SK-N-SH treated with all-trans-retinoic acid at 6 μM for 48 hours (cell line): ENCODE measurements around the gene DYNC2I2.

Experiments used
- ATAC-seq: fragments of 200-7000 bp; cut with Tn5 transposase; 3 replicates; pipeline ENCODE4 v1.9.1; 2020; ENCODE audit warnings: mild to moderate bottlenecking, moderate library complexity
- ARNTL ChIP-seq: fragments of 450-650 bp; formaldehyde crosslinking; IDR thresholded peaks from 2 replicates; pipeline ENCODE4 v1.5.0; 2020; ENCODE audit warnings: low read depth, mild to moderate bottlenecking, moderate library complexity, borderline replicate concordance
- BACH2 ChIP-seq: fragments of 250-450 bp; sonication (Bioruptor Pico); IDR thresholded peaks from 2 replicates; pipeline ENCODE4 v1.9.0; 2021; ENCODE audit warnings: mild to moderate bottlenecking, borderline replicate concordance
- CSDC2 ChIP-seq: fragments of 250-450 bp; sonication (Bioruptor Pico); IDR thresholded peaks from 2 replicates; pipeline ENCODE4 v1.5.0; 2020; ENCODE audit warnings: mild to moderate bottlenecking, moderate library complexity
- CSRNP3 ChIP-seq: fragments of 250-450 bp; sonication (Bioruptor Pico); IDR thresholded peaks from 2 replicates; pipeline ENCODE4 v1.5.1; 2021; ENCODE audit warnings: mild to moderate bottlenecking, moderate library complexity
- ESRRG ChIP-seq: fragments of 250-450 bp; sonication (Bioruptor Pico); IDR thresholded peaks from 2 replicates; pipeline ENCODE4 v1.6.1; 2021; ENCODE audit warnings: mild to moderate bottlenecking
- GLIS3 ChIP-seq: fragments of 250-450 bp; sonication (Bioruptor Pico); IDR thresholded peaks from 2 replicates; pipeline ENCODE4 v1.5.0; 2020; ENCODE audit warnings: mild to moderate bottlenecking, moderate library complexity
- ISL1 ChIP-seq: fragments of 250-450 bp; sonication (Bioruptor Pico); IDR thresholded peaks from 2 replicates; pipeline ENCODE4 v2.1.2; 2022; ENCODE audit warnings: mild to moderate bottlenecking, moderate library complexity
- OSR1 ChIP-seq: fragments of 250-450 bp; sonication (Bioruptor Pico); IDR thresholded peaks from 2 replicates; pipeline ENCODE4 v1.8.0; 2022; ENCODE audit warnings: moderate library complexity, mild to moderate bottlenecking, inconsistent platforms
- PPARA ChIP-seq: fragments of 250-450 bp; sonication (Bioruptor Pico); IDR thresholded peaks from 2 replicates; pipeline ENCODE4 v1.5.0; 2020; ENCODE audit warnings: mild to moderate bottlenecking, borderline replicate concordance
- RARB ChIP-seq: fragments of 250-450 bp; sonication (Bioruptor Pico); IDR thresholded peaks from 2 replicates; pipeline ENCODE4 v1.8.0; 2021; ENCODE audit warnings: mild to moderate bottlenecking, moderate library complexity
- SNAI2 ChIP-seq: fragments of 250-450 bp; sonication (Bioruptor Pico); IDR thresholded peaks from 2 replicates; pipeline ENCODE4 v1.5.0; 2020; ENCODE audit warnings: mild to moderate bottlenecking, moderate library complexity
- TCF4 ChIP-seq: fragments of 250-450 bp; sonication (Bioruptor Pico); IDR thresholded peaks from 2 replicates; pipeline ENCODE4 v1.8.0; 2021; ENCODE audit warnings: mild to moderate bottlenecking, moderate library complexity, borderline replicate concordance
- ZC3H10 ChIP-seq: fragments of 250-450 bp; sonication (Bioruptor Pico); IDR thresholded peaks from 2 replicates; pipeline ENCODE4 v1.5.1; 2021; ENCODE audit warnings: mild to moderate bottlenecking, moderate library complexity
- ZFP3 ChIP-seq: fragments of 250-450 bp; sonication (Bioruptor Pico); IDR thresholded peaks from 2 replicates; pipeline ENCODE4 v1.5.0; 2020; ENCODE audit warnings: mild to moderate bottlenecking, moderate library complexity
- ZFP30 ChIP-seq: fragments of 450-650 bp; formaldehyde crosslinking; IDR thresholded peaks from 2 replicates; pipeline ENCODE4 v1.5.0; 2022; ENCODE audit warnings: mild to moderate bottlenecking, moderate library complexity
- ZNF565 ChIP-seq: fragments of 450-650 bp; formaldehyde crosslinking; conservative IDR thresholded peaks from 2 replicates; pipeline ENCODE4 v1.5.0; 2020; ENCODE audit warnings: low read depth, mild to moderate bottlenecking, moderate library complexity
- ZNF70 ChIP-seq: fragments of 450-650 bp; formaldehyde crosslinking; IDR thresholded peaks from 2 replicates; pipeline ENCODE4 v1.5.0; 2020; ENCODE audit warnings: mild to moderate bottlenecking, moderate library complexity
- ZNF8 ChIP-seq: fragments of 450-650 bp; formaldehyde crosslinking; IDR thresholded peaks from 2 replicates; pipeline ENCODE4 v1.5.0; 2020; ENCODE audit warnings: mild to moderate bottlenecking, moderate library complexity
- TF ChIP-seq, protein P1 (sequence below): fragments of 250-450 bp; sonication (Bioruptor Pico); IDR thresholded peaks from 2 replicates; pipeline ENCODE4 v1.5.1; 2020; ENCODE audit warnings: low read depth, mild to moderate bottlenecking, moderate library complexity
- TF ChIP-seq, protein P2 (sequence below): fragments of 250-450 bp; sonication (Bioruptor Pico); IDR thresholded peaks from 2 replicates; pipeline ENCODE4 v1.8.0; 2020; ENCODE audit warnings: mild to moderate bottlenecking, moderate library complexity, borderline replicate concordance

DYNC2I2 gene

DNA sequence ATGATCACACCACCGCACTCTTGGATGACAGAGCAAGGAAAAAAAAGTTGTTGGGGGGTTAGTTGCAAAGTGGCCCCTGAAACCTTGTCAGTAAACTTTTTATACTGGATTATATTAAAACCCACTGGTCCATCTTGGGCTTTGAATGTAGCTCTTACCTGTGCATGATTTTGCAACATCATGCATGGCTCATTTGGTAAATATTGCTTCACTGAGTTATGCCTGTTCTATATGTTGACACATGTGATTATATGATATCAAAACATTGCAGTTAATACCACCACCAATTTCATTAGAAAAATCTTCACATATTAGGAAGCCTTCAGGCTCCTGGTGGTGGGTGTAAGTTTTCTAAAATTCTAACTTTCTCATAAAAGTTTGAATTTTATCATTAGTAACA is 41.9 kb downstream of the DYNC2I2 start:
- no peak for TF ChIP-seq BACH2
- TF ChIP-seq, protein P1, sequence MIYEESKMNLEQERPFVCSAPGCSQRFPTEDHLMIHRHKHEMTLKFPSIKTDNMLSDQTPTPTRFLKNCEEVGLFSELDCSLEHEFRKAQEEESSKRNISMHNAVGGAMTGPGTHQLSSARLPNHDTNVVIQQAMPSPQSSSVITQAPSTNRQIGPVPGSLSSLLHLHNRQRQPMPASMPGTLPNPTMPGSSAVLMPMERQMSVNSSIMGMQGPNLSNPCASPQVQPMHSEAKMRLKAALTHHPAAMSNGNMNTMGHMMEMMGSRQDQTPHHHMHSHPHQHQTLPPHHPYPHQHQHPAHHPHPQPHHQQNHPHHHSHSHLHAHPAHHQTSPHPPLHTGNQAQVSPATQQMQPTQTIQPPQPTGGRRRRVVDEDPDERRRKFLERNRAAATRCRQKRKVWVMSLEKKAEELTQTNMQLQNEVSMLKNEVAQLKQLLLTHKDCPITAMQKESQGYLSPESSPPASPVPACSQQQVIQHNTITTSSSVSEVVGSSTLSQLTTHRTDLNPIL (CRISPR knock-in tag) = no peak
- TF ChIP-seq, all 23 proteins: peak for 0
- no peak for ATAC-seq

- no peak for ATAC-seq
- TF ChIP-seq ESRRG (no peak), ZFP3 (no peak), BACH2 (no peak), ZC3H10 (CRISPR knock-in tag) (no peak), PPARA (CRISPR knock-in tag) (no peak), CSDC2 (CRISPR knock-in tag) (no peak), ZNF8 (CRISPR knock-in tag) (no peak), OSR1 (no peak), ZNF70 (CRISPR knock-in tag) (no peak)
- TF ChIP-seq, protein P1 (CRISPR knock-in tag) = no peak
- TF ChIP-seq, all 23 proteins: peak for 0
Measured at GRCh38 chr9:128611600-128612394, 44.9 kb downstream of the DYNC2I2 start.

GRCh38 chr9:128610897-128611296 is 45.8 kb downstream of the DYNC2I2 start:
- no peak for ATAC-seq
- TF ChIP-seq CSRNP3 (CRISPR knock-in tag) (no peak), CSDC2 (CRISPR knock-in tag) (no peak), OSR1 (no peak), TCF4 (CRISPR knock-in tag) (no peak), RARB (CRISPR knock-in tag) (no peak), ZNF565 (CRISPR knock-in tag) (no peak), SNAI2 (CRISPR knock-in tag) (no peak), ISL1 (CRISPR knock-in tag) (no peak), PPARA (CRISPR knock-in tag) (no peak), ZNF8 (CRISPR knock-in tag) (no peak), ARNTL (CRISPR knock-in tag) (no peak), ESRRG (no peak), ZFP3 (no peak), ZFP30 (CRISPR knock-in tag) (no peak), GLIS3 (no peak)
- TF ChIP-seq, protein P2, sequence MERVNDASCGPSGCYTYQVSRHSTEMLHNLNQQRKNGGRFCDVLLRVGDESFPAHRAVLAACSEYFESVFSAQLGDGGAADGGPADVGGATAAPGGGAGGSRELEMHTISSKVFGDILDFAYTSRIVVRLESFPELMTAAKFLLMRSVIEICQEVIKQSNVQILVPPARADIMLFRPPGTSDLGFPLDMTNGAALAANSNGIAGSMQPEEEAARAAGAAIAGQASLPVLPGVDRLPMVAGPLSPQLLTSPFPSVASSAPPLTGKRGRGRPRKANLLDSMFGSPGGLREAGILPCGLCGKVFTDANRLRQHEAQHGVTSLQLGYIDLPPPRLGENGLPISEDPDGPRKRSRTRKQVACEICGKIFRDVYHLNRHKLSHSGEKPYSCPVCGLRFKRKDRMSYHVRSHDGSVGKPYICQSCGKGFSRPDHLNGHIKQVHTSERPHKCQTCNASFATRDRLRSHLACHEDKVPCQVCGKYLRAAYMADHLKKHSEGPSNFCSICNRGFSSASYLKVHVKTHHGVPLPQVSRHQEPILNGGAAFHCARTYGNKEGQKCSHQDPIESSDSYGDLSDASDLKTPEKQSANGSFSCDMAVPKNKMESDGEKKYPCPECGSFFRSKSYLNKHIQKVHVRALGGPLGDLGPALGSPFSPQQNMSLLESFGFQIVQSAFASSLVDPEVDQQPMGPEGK = no peak

- peak; percentile 23; the same call in 2 of the 3 replicates for ATAC-seq
- TF ChIP-seq, protein P2 = no peak
- TF ChIP-seq CSRNP3 (CRISPR knock-in tag) (no peak), OSR1 (no peak), CSDC2 (CRISPR knock-in tag) (no peak), ESRRG (no peak), PPARA (CRISPR knock-in tag) (no peak), RARB (CRISPR knock-in tag) (no peak), TCF4 (CRISPR knock-in tag) (no peak)
- TF ChIP-seq, protein P1 (CRISPR knock-in tag) = no peak
Measured at GRCh38 chr9:128607642-128608350, 48.9 kb downstream of the DYNC2I2 start.
